Measurements from ENCODE around the gene ARMH1.

GRCh38 chr1:44636083-44636687 is 38.3 kb upstream of the ARMH1 start:
- no peak for TF ChIP-seq ZBTB26 (tag by site-specific recombination; optimal IDR thresholded peaks at IDR 0.05)
- TF ChIP-seq, protein P1, sequence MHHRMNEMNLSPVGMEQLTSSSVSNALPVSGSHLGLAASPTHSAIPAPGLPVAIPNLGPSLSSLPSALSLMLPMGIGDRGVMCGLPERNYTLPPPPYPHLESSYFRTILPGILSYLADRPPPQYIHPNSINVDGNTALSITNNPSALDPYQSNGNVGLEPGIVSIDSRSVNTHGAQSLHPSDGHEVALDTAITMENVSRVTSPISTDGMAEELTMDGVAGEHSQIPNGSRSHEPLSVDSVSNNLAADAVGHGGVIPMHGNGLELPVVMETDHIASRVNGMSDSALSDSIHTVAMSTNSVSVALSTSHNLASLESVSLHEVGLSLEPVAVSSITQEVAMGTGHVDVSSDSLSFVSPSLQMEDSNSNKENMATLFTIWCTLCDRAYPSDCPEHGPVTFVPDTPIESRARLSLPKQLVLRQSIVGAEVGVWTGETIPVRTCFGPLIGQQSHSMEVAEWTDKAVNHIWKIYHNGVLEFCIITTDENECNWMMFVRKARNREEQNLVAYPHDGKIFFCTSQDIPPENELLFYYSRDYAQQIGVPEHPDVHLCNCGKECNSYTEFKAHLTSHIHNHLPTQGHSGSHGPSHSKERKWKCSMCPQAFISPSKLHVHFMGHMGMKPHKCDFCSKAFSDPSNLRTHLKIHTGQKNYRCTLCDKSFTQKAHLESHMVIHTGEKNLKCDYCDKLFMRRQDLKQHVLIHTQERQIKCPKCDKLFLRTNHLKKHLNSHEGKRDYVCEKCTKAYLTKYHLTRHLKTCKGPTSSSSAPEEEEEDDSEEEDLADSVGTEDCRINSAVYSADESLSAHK (tag by site-specific recombination; IDR thresholded peaks at IDR 0.05): no peak

Data from HEK293 (cell line).